ENCODE results near the gene FAR2. TPM values are rescaled to one million over a fixed set of nuclear protein-coding genes. Genes with fewer than 3 reads are reported as not detected.

Gene FAR2
- total RNA-seq, 1 donor from 2014 or later: 3.4 TPM

DNA sequence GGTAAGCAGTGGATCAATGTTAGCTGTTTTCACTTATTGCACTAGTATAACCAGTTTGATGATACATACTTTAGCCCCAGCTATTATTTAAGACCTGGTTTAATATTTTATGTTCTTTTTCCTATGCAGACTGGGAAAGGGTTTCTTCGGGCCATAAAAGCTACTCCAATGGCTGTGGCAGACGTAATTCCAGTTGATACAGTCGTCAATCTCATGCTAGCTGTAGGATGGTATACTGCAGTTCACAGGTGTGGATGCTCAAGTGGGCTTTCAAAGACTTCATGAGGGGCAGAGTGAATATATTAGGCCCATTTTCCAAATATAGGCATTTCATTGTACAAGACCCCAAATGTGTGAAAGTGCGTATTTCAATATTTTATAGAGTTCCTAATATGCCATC, 161.8 kb downstream of the FAR2 start:
- Histone ChIP-seq H3K4me1 (peaks cover 23% of the 10 kb centered on the region), H3K4me3 (no peak overlapping the region), H3K9me3 (replicated peaks) (no peaks in the 10 kb centered on the region), H3K27me3 (ENCODE audit: low read depth) (no peaks in the 10 kb centered on the region), H3K36me3 (peaks cover 5% of the 10 kb centered on the region), H3K27ac (replicated peaks) (no peak overlapping the region)
- intact Hi-C loops (cut with micrococcal nuclease): no loop called here
- no peak for DNase-seq
- TF ChIP-seq, protein P1, sequence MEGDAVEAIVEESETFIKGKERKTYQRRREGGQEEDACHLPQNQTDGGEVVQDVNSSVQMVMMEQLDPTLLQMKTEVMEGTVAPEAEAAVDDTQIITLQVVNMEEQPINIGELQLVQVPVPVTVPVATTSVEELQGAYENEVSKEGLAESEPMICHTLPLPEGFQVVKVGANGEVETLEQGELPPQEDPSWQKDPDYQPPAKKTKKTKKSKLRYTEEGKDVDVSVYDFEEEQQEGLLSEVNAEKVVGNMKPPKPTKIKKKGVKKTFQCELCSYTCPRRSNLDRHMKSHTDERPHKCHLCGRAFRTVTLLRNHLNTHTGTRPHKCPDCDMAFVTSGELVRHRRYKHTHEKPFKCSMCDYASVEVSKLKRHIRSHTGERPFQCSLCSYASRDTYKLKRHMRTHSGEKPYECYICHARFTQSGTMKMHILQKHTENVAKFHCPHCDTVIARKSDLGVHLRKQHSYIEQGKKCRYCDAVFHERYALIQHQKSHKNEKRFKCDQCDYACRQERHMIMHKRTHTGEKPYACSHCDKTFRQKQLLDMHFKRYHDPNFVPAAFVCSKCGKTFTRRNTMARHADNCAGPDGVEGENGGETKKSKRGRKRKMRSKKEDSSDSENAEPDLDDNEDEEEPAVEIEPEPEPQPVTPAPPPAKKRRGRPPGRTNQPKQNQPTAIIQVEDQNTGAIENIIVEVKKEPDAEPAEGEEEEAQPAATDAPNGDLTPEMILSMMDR (IDR thresholded peaks at IDR 0.05; ENCODE audit: borderline replicate concordance): no peak

GRCh38 chr12:29314416-29314815, 165.3 kb downstream of the FAR2 start:
- Histone ChIP-seq H3K36me3 (peaks cover 5% of the 10 kb centered on the region), H3K27ac (replicated peaks) (peak overlapping the region; percentile 85), H3K4me1 (peaks cover 29% of the 10 kb centered on the region), H3K4me3 (no peak overlapping the region), H3K27me3 (ENCODE audit: low read depth) (no peaks in the 10 kb centered on the region), H3K9me3 (replicated peaks) (no peaks in the 10 kb centered on the region)
- TF ChIP-seq, protein P1 (IDR thresholded peaks at IDR 0.05; ENCODE audit: borderline replicate concordance): no peak
- intact Hi-C loops (cut with micrococcal nuclease): no loop called here
- DNase-seq: peak; percentile 18

GRCh38 chr12:29316752-29317151, 167.7 kb downstream of the FAR2 start:
- intact Hi-C loops (cut with micrococcal nuclease): loop anchor here (5.0 kb wide), 1 partner anchor 244 kb away; no protein-coding TSS in a partner anchor
- Histone ChIP-seq H3K9me3 (replicated peaks) (no peaks in the 10 kb centered on the region), H3K27me3 (ENCODE audit: low read depth) (no peaks in the 10 kb centered on the region), H3K27ac (replicated peaks) (peak overlapping the region; percentile 85), H3K4me1 (peaks cover 34% of the 10 kb centered on the region), H3K4me3 (peak overlapping the region; percentile 49), H3K36me3 (peaks cover 4% of the 10 kb centered on the region)
- TF ChIP-seq, protein P1 (IDR thresholded peaks at IDR 0.05; ENCODE audit: borderline replicate concordance): no peak
- DNase-seq: peak; percentile 51

GRCh38 chr12:29317556-29318363, 168.7 kb downstream of the FAR2 start:
- TF ChIP-seq, protein P1 (IDR thresholded peaks at IDR 0.05; ENCODE audit: borderline replicate concordance): peak; percentile 85
- intact Hi-C loops (cut with micrococcal nuclease): loop anchor here (5.0 kb wide), 1 partner anchor 245 kb away; no protein-coding TSS in a partner anchor
- H3K9me3 ChIP-seq (replicated peaks): no peaks in the 10 kb centered on the region
- H3K4me1 ChIP-seq: peaks cover 34% of the 10 kb centered on the region
- H3K4me3 ChIP-seq: peak overlapping the region; percentile 49
- H3K27ac ChIP-seq (replicated peaks): peak overlapping the region; percentile 85
- H3K27me3 ChIP-seq (ENCODE audit: low read depth): no peaks in the 10 kb centered on the region
- H3K36me3 ChIP-seq: peaks cover 6% of the 10 kb centered on the region
- peak; percentile 38 for DNase-seq

- Histone ChIP-seq H3K27me3 (ENCODE audit: low read depth) (no peaks in the 10 kb centered on the region), H3K36me3 (peaks cover 15% of the 10 kb centered on the region), H3K9me3 (replicated peaks) (no peaks in the 10 kb centered on the region), H3K4me3 (no peak overlapping the region), H3K4me1 (peaks cover 18% of the 10 kb centered on the region), H3K27ac (replicated peaks) (no peak overlapping the region)
- intact Hi-C loops (cut with micrococcal nuclease): no loop called here
- DNase-seq: no peak
- TF ChIP-seq, protein P1 (IDR thresholded peaks at IDR 0.05; ENCODE audit: borderline replicate concordance): no peak
These were observed 171.4 kb downstream of the FAR2 start for GRCh38 chr12:29320295-29321085.

Data from left ventricle myocardium inferior (tissue), 1 donor.